ENCODE measurements around the gene GPR45.
"Not testable (repeated sequence)": the region's sequence is repeated elsewhere in the genome, so short reads cannot be mapped to it uniquely, and the experiment has no call there.

Gene GPR45

GRCh38 chr2:105241443-105241842 is at the start of gene GPR45:
Gene GPR45 (plus strand): TSS chr2:105241743. CDS start chr2:105241859, 116 bp downstream.
- DNase-seq (ENCODE audit: low read depth in 3 of 3), result no peak

- DNase-seq (ENCODE audit: low read depth in 3 of 3), result no peak
Measured at GRCh38 chr2:105194022-105194675, 47.4 kb upstream of the GPR45 start.

- DNase-seq (ENCODE audit: low read depth in 3 of 3), result no peak
Measured at GRCh38 chr2:105196651-105197050, 44.9 kb upstream of the GPR45 start.

GRCh38 chr2:105215586-105216192 is 25.9 kb upstream of the GPR45 start:
- DNase-seq (ENCODE audit: low read depth in 3 of 3), result no peak

GRCh38 chr2:105220604-105221003 is 20.9 kb upstream of the GPR45 start:
- DNase-seq (ENCODE audit: low read depth in 3 of 3), result no peak

- DNase-seq (ENCODE audit: low read depth in 3 of 3), result no peak
Measured at GRCh38 chr2:105224444-105224843, 17.1 kb upstream of the GPR45 start.

- no peak for DNase-seq (ENCODE audit: low read depth in 3 of 3)
Measured at GRCh38 chr2:105231232-105231619, 10.3 kb upstream of the GPR45 start.

- peak; percentile 32 to 70 (median 44) for DNase-seq (ENCODE audit: low read depth in 3 of 3)
Measured at GRCh38 chr2:105235388-105236059, 6.0 kb upstream of the GPR45 start.

- no peak for DNase-seq (ENCODE audit: low read depth in 3 of 3)
Measured at GRCh38 chr2:105236060-105236424, 5.5 kb upstream of the GPR45 start.

- DNase-seq (ENCODE audit: low read depth in 3 of 3), result peak in 1 of 3 experiments; percentile 12
Measured at GRCh38 chr2:105237045-105237765, 4.3 kb upstream of the GPR45 start.

- DNase-seq (ENCODE audit: low read depth in 3 of 3), result no peak
Measured at GRCh38 chr2:105238664-105239240, 2.8 kb upstream of the GPR45 start.

- DNase-seq (ENCODE audit: low read depth in 3 of 3), result no peak
Measured at GRCh38 chr2:105239924-105240323, 1.6 kb upstream of the GPR45 start.

GRCh38 chr2:105242286-105242993 is 897 bp downstream of the GPR45 start:
- no peak for DNase-seq (ENCODE audit: low read depth in 3 of 3)

- no peak for DNase-seq (ENCODE audit: low read depth in 3 of 3)
Measured at GRCh38 chr2:105243961-105244360, 2.4 kb downstream of the GPR45 start.

GRCh38 chr2:105244451-105244850 is 2.9 kb downstream of the GPR45 start:
- no peak for DNase-seq (ENCODE audit: low read depth in 3 of 3)

- no peak for DNase-seq (ENCODE audit: low read depth in 3 of 3)
Measured at GRCh38 chr2:105248316-105249070, 7.0 kb downstream of the GPR45 start.

- DNase-seq (ENCODE audit: low read depth in 3 of 3), result no peak
Measured at GRCh38 chr2:105249181-105249580, 7.6 kb downstream of the GPR45 start.

GRCh38 chr2:105249891-105250290 is 8.3 kb downstream of the GPR45 start:
- DNase-seq (ENCODE audit: low read depth in 3 of 3), result no peak

GRCh38 chr2:105251016-105251648 is 9.6 kb downstream of the GPR45 start:
- not testable (repeated sequence) for DNase-seq (ENCODE audit: low read depth in 3 of 3)

- no peak for DNase-seq (ENCODE audit: low read depth in 3 of 3)
Measured at GRCh38 chr2:105252271-105252670, 10.7 kb downstream of the GPR45 start.

All from stimulated activated CD4-positive, alpha-beta T cell treated with anti-CD3 and anti-CD28 coated beads, TNF-alpha, amount 100 ng/mL, for 24 hours (primary cell).